Glomerular visceral epithelial cell (primary cell): ENCODE data around the gene FGR.
"Not testable (repeated sequence)": the region's sequence is repeated elsewhere in the genome, so short reads cannot be mapped to it uniquely, and the experiment has no call there.

ENCODE experiments used
- DNase-seq: peaks from one replicate; pipeline ENCODE4 v3.0.0-alpha.2; 2016; ENCODE audit errors: extremely low spot score

FGR gene

DNA sequence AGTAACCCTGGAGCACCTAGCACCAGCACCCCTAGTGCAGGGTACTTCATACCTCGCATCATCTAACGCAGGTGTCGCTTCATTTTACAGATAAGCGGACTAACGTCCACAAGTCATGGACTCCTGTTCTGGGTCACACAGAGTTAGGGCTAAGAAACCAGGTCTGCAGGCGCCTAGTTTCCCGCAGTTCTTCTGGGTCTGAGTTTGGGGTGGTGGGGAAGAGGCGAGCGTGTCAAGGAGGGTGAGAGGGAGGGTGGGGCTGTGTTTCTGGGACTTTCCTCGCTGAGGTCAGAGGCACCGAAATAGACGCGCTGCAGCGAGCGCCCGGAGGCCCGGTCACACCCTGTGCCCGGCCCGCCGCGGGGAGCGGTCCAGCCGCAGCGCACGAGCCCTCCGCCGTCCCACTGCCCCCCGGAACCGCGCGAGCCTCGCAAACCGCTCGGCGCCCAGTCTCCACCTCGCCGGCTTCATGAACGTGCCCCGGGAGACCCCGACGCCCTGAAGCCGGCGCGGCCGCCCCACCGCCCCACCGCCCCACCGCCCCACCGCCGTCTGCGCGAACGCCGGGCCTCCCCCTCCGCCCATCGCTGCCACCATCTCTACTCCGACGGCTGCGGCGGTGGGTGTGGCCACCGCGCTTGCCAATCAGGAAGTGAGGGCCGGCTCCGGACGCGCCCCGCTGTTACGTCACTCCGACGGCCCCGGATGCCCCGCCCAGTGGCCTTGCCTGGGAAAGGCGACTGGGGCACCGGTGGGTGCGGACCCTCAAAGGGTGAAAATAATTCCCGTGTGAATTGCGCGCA lies 24.7 kb upstream of the FGR start:
- DNase-seq, result peak; percentile 68

DNA sequence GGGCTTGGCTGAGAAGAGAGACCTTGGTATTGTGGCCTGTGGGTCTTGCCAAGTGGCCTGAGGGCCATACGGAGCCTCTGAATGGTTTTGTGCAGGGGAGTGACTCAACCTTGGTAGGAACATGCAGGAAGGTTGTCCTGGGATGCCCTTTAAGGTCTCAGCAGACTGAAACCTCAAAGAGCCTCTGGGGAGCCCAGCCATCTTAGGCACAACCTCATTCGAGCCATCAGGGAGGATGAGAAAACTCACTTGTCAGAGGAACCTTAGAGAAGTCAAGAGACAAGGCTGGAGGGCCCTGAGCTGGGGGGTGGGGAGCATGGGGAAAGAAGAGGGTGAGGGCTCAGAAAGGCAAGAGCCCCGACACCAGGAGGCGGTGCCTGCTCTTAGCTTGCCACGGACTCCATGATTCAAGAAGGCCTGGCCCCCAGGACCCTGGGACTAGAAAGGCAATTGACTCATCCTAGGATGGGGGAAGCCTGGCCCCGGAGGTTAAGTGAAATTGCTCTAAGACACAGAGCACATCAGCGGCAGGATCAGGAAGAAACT lies 24.0 kb upstream of the FGR start:
- peak; percentile 51 for DNase-seq

DNA sequence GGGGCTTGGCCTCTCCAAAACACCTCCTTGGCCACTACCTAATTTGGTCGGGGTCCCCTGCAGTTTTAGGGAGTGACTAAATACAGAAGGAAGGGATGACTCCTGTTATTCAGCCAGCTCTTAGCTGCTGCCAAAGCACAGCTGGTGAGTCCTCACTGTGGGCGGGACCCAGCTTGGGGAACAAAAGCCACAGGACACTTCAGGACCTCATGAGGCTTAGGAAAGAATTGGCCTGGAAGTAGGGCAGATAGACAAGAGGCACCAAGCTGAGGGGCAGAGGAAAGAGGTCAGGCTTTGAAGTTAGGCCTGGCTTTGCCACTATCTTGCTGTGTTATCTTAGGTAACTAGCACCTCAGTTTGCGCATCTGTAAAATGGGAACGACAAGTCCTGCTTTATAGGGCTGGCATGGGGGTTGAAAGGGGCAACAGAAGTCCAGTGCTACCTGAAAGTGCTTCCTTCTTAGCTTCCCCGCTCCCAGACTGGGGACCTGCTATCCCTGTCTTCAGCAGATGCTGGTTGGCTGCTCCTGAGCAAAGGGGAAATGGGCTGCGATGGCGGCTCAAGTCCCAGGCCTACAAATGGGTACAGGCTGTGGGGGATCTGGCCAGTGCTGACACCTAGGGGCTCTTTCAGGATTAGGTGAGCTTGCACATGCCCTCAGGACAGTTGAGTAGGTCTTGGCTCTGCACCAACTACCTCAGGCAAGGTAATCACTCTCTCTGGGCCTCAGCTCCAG lies 21.3 kb upstream of the FGR start:
- DNase-seq, result peak; percentile 30

DNA sequence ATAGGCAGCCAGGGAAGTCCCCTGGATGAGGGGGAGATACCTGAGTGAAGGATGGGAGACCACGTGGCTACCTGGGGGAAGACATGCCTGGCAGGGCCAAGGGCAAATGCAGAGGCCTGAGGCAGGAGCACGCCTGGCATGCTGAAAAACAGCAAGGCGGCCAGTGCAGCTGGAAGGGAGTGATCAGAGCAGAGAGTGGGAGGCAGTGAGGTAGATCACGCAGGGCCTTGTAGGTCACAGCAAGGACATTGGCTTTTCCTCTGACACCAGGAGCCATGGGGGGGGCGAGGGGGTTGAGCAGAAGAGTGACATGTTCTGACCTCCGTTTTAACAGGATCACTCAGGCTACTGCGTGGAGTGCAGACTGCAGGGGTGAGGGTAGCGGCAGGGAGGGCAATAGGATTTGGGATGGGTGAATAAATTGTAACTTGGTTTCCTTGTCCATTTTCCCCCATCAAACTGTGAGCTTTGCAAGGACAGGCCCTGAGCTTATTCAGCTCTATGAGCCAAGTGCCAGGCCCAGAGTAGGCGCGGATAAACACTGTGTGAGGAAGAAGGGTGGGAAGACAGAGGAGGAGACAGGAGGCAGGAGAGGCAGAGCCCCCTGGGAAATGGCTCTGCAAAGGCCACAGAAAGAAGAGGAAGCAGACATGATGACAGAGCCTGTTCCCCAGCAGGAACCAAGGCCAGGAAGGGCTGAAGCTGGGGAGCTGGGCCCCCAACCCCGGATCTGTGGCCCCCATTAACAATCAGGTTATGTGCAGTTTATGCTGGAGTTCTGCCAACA lies 20.4 kb upstream of the FGR start:
- no peak for DNase-seq

DNA sequence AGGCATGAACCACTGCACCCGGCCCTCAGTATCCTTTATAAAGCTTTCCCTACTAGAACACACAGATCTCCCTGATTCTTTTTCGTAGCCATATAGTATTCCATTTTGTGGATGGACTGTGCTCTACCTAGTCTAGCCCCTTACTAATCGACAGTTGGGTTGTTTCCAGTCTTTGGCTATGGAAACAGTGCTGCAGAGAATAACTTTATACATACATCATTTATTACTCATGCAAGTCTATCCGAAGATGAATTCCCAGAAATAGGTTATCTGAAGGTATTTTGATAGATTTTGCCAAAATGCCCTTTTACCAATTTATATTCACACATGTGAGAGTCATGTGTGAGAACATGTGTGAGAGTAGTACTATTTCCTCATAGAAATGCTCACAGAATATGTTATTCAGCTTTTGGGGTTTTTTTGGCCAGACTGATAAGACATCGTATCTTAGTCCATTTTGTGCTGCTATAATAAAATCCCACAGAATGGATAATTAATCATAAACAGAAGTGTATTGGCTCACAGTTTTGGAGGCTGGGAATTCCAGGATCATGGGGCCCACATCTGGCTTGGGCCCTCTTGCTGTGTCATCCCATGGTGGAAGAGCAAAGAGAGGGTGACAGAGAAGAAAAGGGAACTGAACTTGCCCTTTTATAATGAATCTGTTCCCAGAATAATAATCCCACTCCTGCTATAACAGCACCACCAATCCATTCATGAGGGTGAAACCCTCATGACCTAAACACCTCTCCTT lies 17.3 kb upstream of the FGR start:
- no peak for DNase-seq

DNA sequence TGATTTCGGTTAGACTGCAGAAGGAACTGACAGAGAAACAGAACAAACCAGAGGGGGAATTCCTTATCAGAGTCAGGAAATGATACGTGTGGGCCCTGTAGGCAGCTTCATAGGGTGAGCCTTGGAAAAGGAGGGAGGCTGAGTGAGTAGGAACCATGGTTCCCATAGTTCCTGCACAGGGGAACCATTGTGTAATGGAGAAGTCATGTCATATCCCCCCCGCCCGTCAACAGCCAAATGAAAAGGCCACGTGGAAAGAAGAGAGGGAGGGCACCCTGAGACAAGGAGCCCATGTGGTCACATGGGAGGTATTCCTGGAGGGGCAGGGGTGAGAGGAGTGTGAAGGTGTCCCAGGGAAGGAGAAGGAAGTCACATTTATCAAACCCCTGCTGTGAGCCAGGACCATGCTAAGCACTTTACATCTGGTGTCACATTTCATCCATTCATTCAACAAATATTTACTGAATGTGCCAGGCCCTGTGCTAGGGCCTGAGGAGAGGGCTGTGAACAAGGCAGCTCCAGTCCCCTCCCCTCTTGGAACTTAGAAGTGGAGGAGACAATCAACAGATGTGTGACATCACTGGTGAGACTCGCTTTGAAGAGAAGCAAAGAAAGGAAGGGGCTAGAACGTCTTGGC lies 15.7 kb upstream of the FGR start:
- no peak for DNase-seq

DNA sequence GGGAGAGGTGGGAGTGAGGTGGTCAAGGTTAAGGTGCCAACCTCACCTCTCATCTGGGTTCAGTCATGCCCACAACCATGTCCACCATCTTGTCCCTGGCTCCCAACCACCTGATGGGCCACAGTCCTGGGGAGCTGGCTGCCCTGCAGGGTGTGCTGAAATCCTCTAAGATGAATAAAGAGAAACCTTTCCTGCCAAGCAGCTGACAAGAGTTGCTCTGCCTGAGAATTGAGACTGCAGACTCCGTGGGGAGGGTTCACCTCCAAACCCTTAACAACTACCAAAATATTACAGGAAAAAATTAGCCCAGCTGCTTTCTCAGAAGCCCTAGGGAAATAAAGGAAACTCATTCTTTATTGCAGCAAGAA lies 15.2 kb upstream of the FGR start:
- DNase-seq, result no peak

DNA sequence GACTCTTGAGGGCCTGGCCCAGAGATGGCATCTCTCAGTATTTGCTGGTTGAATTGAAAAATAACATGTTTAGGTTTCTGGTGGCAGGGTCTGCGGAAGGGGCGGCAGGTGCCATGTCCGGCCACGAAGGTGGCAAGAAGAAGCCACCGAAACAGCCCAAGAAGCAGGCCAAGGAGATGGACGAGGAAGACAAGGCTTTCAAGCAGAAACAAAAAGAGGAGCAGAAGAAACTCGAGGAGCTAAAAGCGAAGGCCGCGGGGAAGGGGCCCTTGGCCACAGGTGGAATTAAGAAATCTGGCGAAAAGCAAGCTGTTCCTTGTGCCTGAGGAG lies 14.3 kb upstream of the FGR start:
- DNase-seq, result no peak

DNA sequence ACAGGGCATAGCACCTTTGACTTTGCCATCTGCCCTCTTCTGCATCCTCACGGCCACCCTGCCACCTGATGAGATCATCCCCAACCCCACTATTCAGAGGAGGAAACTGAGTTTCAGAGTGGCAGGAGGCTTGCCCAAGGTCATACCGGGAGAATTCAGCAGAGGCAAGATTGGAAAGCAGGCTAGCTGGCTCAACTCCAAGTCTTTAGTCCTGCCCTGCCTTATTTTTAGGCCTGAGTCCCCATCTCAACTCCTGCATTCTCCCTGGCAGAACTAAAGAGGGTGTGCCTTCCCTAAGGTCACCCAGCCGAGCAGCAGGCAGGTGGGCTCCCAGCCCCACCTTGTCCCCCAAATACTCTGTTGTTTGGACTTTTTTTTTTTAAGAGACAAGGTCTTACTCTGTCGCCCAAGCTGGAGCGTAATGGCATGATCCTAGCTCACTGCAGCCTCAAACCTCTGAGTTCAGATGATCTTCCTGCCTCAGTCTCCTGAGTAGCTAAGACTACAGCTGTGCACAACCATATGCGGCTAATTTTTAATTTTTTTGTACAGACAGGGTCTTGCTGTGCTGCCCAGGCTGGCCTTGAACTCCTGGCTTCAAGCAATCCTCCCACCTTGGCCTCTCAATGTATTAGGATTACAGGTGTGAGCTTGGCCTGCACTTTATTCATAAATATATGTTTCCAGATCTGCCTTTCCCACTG lies 13.8 kb upstream of the FGR start:
- DNase-seq, result no peak

DNA sequence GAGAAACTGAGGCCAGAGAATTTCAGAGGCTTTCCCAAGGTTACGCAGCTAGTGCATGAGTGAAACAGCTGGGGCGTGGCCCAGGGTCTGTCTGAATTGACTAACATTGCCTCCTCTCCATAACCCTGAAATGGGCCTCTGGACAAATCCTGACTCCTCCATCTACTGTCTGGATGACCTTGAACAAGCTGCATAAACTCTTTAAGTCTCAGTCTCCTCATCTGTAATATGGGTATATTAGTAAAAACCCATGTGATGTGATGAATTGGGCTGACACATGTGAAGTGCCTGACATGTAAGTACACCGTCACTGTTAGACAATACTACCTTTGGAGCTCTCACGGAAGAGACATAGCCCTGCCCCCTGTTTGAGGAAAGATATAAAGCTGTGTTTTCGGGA lies 12.3 kb upstream of the FGR start:
- no peak for DNase-seq

DNA sequence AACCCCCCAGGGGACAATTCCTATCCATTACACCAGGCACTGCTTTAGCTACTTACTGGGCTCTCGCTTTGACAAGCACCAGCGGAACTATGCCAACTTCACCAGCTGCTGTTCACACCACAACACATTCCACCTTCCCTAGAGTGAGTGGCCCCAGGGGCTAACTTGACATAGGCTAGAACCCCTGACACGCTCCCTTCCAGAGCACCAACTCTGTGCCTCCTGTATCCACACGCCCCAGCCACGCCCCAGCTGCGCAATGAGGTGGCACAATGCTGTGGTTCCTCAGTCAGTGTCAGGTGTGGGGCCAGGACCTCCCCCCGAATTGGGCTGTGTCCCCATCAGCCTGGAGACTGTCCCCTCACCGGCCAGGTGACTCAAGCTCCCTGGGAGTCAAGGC lies 11.7 kb upstream of the FGR start:
- DNase-seq, result no peak

DNA sequence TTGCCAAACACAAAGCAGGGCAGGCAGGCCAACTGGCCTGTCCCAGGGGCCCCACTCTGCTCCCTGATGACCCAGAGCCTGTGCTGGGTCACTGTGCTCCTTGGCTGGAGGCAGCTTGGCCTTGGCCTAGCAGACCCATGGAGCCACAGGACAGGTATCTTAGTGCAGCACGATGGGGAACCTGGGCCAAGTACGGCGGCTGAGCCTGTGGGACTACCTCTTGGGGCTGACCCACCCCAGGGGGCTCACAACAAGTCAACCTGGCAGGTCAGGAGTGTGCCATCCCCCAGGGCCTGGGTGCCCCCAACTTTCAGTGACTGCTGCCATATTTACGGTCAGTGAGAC lies 10.1 kb upstream of the FGR start:
- no peak for DNase-seq

DNA sequence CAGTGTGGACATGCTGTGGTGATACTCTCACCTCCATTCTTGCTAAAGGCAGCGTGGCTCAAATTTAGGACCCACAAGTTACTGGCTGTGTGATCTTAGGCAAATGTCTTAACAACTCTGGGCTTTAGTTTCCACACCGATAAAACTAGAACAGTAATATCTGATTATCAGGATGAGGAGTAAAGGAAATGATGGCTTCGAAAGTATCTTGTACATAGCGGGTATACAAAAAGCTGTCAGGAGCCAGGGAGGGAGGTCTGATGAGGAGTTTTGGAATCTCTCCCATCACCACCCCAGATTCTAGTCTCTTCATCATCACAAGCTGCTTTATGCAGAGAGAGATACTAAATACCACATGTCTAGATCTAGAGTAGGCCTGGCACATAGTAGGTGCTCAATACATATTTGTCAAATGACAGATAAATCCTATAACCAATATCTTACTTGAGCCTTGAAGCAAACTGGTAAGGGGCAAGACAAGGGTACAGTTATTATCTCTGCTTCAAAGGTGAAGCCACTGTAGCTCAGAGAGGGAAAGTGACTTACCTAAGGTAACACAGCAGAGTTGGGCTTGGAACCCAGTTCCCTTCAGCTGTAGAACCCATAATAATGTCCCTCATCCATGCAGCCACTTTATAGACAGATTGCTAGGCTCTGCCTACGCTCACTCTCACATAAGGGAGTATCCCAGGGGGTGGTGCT lies 9.5 kb upstream of the FGR start:
- DNase-seq, result no peak

DNA sequence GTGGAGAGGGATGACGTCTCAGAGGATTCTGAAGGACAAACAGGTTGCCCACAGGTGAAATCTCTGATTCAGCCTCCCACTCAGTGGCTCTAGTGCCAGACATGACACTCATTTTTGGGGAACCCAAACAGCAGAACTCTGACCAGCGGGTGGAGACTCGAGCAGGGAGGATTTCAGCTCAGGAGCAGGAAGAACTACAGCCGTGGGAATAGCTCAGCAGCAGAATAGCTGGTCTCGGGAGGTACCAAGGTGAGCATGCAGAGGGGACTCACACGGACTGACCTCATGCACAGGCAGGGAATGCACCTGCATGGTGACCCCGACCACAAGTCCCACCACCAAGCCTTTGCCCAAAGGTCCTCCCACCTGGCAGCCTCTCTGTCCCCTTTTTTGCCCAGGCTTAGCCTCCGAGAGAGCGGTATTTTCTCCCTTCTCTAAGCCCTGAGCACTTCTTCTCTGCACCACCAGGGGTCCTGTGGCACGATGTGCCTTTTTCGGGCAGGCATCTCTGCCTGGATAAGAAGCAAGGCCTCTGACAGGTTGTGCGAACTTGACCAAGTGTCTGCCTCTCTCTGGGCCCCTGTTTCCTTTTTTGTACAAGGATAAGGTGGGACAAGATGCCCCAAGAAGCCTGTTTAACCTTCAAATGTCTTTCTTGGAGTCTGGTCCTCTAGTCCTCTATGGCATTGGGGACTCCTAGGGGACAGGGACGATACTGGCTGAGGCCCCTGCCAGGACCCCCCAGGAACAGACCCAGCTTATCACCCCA lies 8.8 kb upstream of the FGR start:
- peak; percentile 48 for DNase-seq

DNA sequence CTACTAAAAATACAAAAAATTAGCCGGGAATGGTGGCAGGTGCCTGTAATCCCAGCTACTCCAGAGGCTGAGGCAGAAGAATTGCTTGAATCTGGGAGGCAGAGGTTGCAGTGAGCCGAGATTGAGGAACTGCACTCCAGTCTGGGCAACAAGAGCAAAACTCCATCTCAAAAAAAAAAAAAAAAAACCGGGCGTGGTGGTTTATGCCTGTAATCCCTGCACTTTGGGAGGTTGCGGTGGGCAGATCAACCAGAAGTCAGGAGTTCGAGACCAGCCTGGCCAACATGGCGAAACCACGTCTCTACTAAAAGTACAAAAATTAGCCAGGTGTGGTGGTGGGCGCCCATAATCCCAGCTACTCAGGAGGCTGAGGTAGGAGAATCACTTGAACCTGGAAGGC lies 5.5 kb upstream of the FGR start:
- DNase-seq, result not testable (repeated sequence)

DNA sequence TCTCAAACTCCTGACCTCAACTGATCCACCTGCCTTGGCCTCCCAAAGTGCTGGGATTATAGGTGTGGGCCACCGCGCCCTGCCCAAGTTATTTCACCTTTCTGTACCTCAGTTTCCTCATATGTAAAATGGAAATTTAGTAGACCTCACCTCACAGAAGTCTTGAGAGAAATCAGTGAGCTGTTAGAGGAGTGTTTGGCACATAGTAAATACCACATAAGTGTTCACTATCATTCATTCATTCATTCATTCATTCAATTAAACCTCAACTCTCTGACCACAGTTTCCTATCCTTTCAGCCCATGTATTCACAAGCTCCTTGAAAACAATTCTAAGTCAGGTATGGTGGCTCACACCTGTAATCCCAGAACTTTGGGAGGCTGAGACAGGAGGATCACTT lies 3.8 kb upstream of the FGR start:
- DNase-seq, result no peak

DNA sequence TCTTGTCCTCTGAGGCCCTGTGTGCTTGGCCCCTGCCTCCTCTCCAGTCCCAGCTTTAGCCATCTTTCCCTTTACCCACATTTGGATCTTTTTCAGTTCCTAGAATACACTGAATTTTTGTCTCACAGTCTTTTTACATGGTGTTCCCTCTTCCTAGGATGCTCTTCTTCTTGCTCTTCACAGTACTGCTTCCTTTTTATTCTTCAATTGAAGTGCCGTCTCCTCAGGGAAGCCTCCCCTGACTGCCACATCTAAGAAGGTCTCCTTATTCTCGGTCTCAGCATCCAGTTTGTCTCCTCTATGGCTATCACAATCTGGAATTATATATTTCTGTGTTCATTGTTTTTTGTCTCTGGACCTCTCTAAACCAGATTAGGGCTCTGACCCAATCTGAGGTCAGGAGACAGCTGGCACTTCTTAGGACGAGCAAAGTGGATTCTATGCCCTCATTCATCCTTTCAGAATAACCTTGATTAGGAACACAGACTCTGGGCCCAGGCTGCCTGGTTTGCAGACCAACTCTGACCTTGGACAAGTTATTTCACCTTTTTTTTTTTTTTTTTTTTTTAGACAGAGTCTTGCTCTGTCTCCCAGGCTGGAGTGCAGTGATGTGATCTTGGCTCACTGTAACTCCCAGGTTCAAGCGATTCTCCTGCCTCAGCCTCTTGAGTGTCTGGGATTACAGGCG lies 3.2 kb upstream of the FGR start:
- DNase-seq, result no peak

DNA sequence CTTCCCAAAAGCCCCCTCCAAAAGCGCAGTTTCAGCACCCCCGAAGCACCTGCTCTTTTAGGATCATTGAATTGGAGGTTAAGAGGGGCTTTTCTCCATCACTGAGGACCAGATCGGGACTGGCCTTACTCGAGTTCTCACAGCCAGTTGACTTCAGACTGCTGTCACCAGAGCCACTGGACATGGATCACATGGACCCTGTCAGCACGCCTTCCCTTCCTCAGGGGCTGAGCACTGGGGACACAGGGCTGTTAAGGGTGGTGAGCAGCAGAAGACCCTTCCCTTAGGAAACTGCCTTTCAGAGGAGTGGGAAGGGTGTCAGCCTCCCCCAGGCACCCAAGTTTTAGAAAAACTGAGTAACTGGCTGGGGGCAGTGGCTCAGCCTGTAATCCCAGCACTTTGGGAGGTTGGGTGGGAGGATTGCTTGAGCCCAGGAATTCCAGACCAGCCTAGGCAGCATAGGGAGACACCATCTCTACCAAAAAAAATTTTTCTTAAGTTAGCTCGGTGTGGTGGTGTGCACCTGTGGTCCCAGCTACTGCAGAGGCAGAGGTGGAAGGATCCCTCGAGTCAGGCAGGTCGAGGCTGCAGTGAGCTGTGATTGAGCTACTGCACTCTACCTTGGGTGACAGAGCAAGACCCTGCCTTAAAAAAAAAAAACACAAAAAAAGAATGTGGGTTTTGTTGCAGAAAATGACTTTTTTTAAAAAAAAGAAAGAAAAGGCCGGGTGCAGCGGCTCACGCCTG lies 584 bp upstream of the FGR start:
- no peak for DNase-seq
